Activated T-helper 1 cell treated with anti-CD3 and anti-CD28 coated beads, Interleukin-12 subunit alpha, Interleukin-12 subunit beta, Interleukin-2, Interleukin-4 antibody, amounts not matched to agents 30 ng/mL and 10 ng/mL and 1 ng/mL, durations not matched to agents 14 hours and 24 hours and 36 hours (primary cell): ENCODE measurements around the gene LYZL2. TPM values are rescaled to one million over a fixed set of nuclear protein-coding genes. Genes with fewer than 3 reads are reported as not detected.
"Not testable (repeated sequence)": the region's sequence is repeated elsewhere in the genome, so short reads cannot be mapped to it uniquely, and the experiment has no call there.

ENCODE experiments used
- DNase-seq: peaks from one replicate; pipeline ENCODE4 v3.0.0; 2021; ENCODE audit warnings: low spot score
- H3K27ac Mint-ChIP-seq: one replicate; pipeline ENCODE4 v1.8.0; 2021; ENCODE audit warnings: mild to moderate bottlenecking, mixed read lengths
- H3K27me3 Mint-ChIP-seq: one replicate; pipeline ENCODE4 v1.8.0; 2022; ENCODE audit warnings: mild to moderate bottlenecking, moderate library complexity, mixed read lengths; ENCODE audit not compliant: insufficient read depth
- H3K36me3 Mint-ChIP-seq: one replicate; pipeline ENCODE4 v1.8.0; 2021; ENCODE audit warnings: low read depth, mixed read lengths
- H3K4me1 Mint-ChIP-seq: one replicate; pipeline ENCODE4 v1.8.0; 2021; ENCODE audit warnings: low read depth, mixed read lengths
- H3K4me3 Mint-ChIP-seq: one replicate; pipeline ENCODE4 v1.8.0; 2021; ENCODE audit warnings: mild to moderate bottlenecking, moderate library complexity, mixed read lengths
- H3K9me3 Mint-ChIP-seq: one replicate; pipeline ENCODE4 v1.8.0; 2021; ENCODE audit warnings: mixed read lengths
- intact Hi-C: fragments of 100-400 bp; cut with micrococcal nuclease; formaldehyde crosslinking; loops from one replicate; pipeline ENCODE4 v1.15.1; 2024
- total RNA-seq: library from RNA; stranded (reverse); gene quantifications from 2 replicates; pipeline ENCODE4 v1.2.3, GENCODE V29; 2022

LYZL2 gene
- total RNA-seq, 1 donor from 2014 or later: not detected

GRCh38 chr10:30655001-30655400 lies 25.4 kb upstream of the LYZL2 start:
- DNase-seq, H3K9me3 Mint-ChIP-seq, H3K4me3 Mint-ChIP-seq, intact Hi-C loops, H3K36me3 Mint-ChIP-seq, H3K27ac Mint-ChIP-seq, H3K4me1 Mint-ChIP-seq: not testable (repeated sequence)
- H3K27me3 Mint-ChIP-seq: peaks cover 45% of the 10 kb centered on the region

GRCh38 chr10:30651470-30652397 lies 22.2 kb upstream of the LYZL2 start:
- H3K9me3 Mint-ChIP-seq, DNase-seq, H3K27ac Mint-ChIP-seq, H3K36me3 Mint-ChIP-seq, H3K4me3 Mint-ChIP-seq: not testable (repeated sequence)
- peaks cover 14% of the 10 kb centered on the region for H3K4me1 Mint-ChIP-seq
- H3K27me3 Mint-ChIP-seq: peaks cover 25% of the 10 kb centered on the region
- intact Hi-C loops: loop anchor here (1.0 kb wide), 1 partner anchor 11 kb away; no protein-coding TSS in a partner anchor

- intact Hi-C loops: no loop called here
- DNase-seq: no peak
- Mint-ChIP-seq H3K9me3 (no peaks in the 10 kb centered on the region), H3K27ac (no peak overlapping the region), H3K4me1 (peaks cover 24% of the 10 kb centered on the region), H3K27me3 (peaks cover 22% of the 10 kb centered on the region), H3K4me3 (no peak overlapping the region), H3K36me3 (no peaks in the 10 kb centered on the region)
Measured at GRCh38 chr10:30647089-30647488, 17.5 kb upstream of the LYZL2 start.

GRCh38 chr10:30645340-30645827 lies 15.8 kb upstream of the LYZL2 start:
- Mint-ChIP-seq H3K4me1 (peaks cover 15% of the 10 kb centered on the region), H3K9me3 (no peaks in the 10 kb centered on the region), H3K27me3 (peaks cover 26% of the 10 kb centered on the region), H3K4me3 (no peak overlapping the region), H3K36me3 (no peaks in the 10 kb centered on the region), H3K27ac (no peak overlapping the region)
- DNase-seq: no peak
- intact Hi-C loops: no loop called here

- DNase-seq, H3K4me3 Mint-ChIP-seq, intact Hi-C loops, H3K36me3 Mint-ChIP-seq, H3K9me3 Mint-ChIP-seq, H3K27ac Mint-ChIP-seq: not testable (repeated sequence)
- Mint-ChIP-seq H3K27me3 (peaks cover 28% of the 10 kb centered on the region), H3K4me1 (peaks cover 15% of the 10 kb centered on the region)
Measured at GRCh38 chr10:30644408-30644861, 14.9 kb upstream of the LYZL2 start.

GRCh38 chr10:30643557-30644199 lies 14.1 kb upstream of the LYZL2 start:
- DNase-seq, H3K36me3 Mint-ChIP-seq, H3K27ac Mint-ChIP-seq, H3K4me3 Mint-ChIP-seq, intact Hi-C loops, H3K9me3 Mint-ChIP-seq: not testable (repeated sequence)
- Mint-ChIP-seq H3K4me1 (peaks cover 15% of the 10 kb centered on the region), H3K27me3 (peaks cover 25% of the 10 kb centered on the region)

GRCh38 chr10:30642856-30643255 lies 13.3 kb upstream of the LYZL2 start:
- H3K4me3 Mint-ChIP-seq: not testable (repeated sequence)

GRCh38 chr10:30639946-30640786 lies 10.6 kb upstream of the LYZL2 start:
- peaks cover 3% of the 10 kb centered on the region for H3K4me1 Mint-ChIP-seq
- peaks cover 24% of the 10 kb centered on the region for H3K27me3 Mint-ChIP-seq
- DNase-seq: no peak
- intact Hi-C loops: loop anchor here (1.0 kb wide), 2 partner anchors 11 to 78 kb away; no protein-coding TSS in a partner anchor
- no peaks in the 10 kb centered on the region for H3K9me3 Mint-ChIP-seq
- no peak overlapping the region for H3K27ac Mint-ChIP-seq
- no peak overlapping the region for H3K4me3 Mint-ChIP-seq
- H3K36me3 Mint-ChIP-seq: no peaks in the 10 kb centered on the region

More at GRCh38 chr10:30642856-30643255, 13.3 kb upstream of the LYZL2 start:
- H3K9me3 Mint-ChIP-seq, intact Hi-C loops, DNase-seq, H3K27ac Mint-ChIP-seq, H3K36me3 Mint-ChIP-seq: not testable (repeated sequence)
- Mint-ChIP-seq H3K27me3 (peaks cover 25% of the 10 kb centered on the region), H3K4me1 (peaks cover 15% of the 10 kb centered on the region)

GRCh38 chr10:30637881-30638467 lies 8.4 kb upstream of the LYZL2 start:
- Mint-ChIP-seq H3K9me3 (no peaks in the 10 kb centered on the region), H3K4me1 (no peaks in the 10 kb centered on the region), H3K36me3 (no peaks in the 10 kb centered on the region), H3K27ac (no peak overlapping the region), H3K27me3 (peaks cover 19% of the 10 kb centered on the region), H3K4me3 (no peak overlapping the region)
- DNase-seq: no peak
- intact Hi-C loops: no loop called here

GRCh38 chr10:30631188-30631587 lies 1.6 kb upstream of the LYZL2 start:
- H3K9me3 Mint-ChIP-seq: no peaks in the 10 kb centered on the region
- no peak overlapping the region for H3K4me3 Mint-ChIP-seq
- no peak for DNase-seq
- no peaks in the 10 kb centered on the region for H3K4me1 Mint-ChIP-seq
- intact Hi-C loops: no loop called here
- peaks cover 25% of the 10 kb centered on the region for H3K27me3 Mint-ChIP-seq
- H3K36me3 Mint-ChIP-seq: no peaks in the 10 kb centered on the region
- H3K27ac Mint-ChIP-seq: no peak overlapping the region

GRCh38 chr10:30630571-30630970 lies 1.0 kb upstream of the LYZL2 start:
- intact Hi-C loops: no loop called here
- DNase-seq: no peak
- no peaks in the 10 kb centered on the region for H3K36me3 Mint-ChIP-seq
- H3K9me3 Mint-ChIP-seq: no peaks in the 10 kb centered on the region
- H3K4me1 Mint-ChIP-seq: no peaks in the 10 kb centered on the region
- H3K27me3 Mint-ChIP-seq: peaks cover 22% of the 10 kb centered on the region
- H3K27ac Mint-ChIP-seq: no peak overlapping the region
- H3K4me3 Mint-ChIP-seq: no peak overlapping the region

- intact Hi-C loops, H3K27ac Mint-ChIP-seq: not testable (repeated sequence)
Measured at GRCh38 chr10:30628576-30628975, 977 bp downstream of the LYZL2 start.

More at GRCh38 chr10:30628576-30628975, 977 bp downstream of the LYZL2 start:
- H3K9me3 Mint-ChIP-seq, DNase-seq, H3K36me3 Mint-ChIP-seq, H3K4me3 Mint-ChIP-seq, H3K4me1 Mint-ChIP-seq: not testable (repeated sequence)
- H3K27me3 Mint-ChIP-seq: peaks cover 21% of the 10 kb centered on the region
